ENCODE measurements around the gene ATP1A2. TPM values are rescaled to one million over a fixed set of nuclear protein-coding genes. Genes with fewer than 3 reads are reported as not detected.
A peak's percentile ranks its signal among the peaks of the same experiment; 100 is the strongest.

The ATP1A2 gene
- total RNA-seq, 1 experiment from 2014 or later: not detected

DNA sequence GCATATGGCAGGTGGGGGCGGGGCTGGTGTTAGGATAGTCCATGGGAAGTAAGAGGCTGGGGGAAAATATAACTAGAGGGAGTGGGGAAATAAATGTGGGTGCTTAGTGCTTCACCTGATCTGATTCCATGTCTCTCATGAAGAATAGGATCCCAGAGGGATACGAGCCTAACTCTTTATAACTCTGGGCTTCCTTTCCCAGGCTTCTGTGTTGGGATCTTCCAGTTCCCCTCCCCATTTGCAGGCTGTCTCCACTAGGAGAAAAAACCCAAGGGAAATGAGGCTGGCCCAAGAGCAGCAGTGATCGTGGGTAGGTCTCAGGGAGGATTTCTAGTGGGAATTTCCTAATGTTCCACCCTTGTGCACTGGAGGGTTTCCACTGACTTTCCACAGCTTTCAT, 32.6 kb upstream of the ATP1A2 start:
- no peak for DNase-seq (ENCODE audit: low read depth, low spot score)
- in situ Hi-C loops (cut with HindIII; ENCODE audit: low pct_unique_long_range_greater_than_20kb, low sequenced_read_pairs): no loop called here

DNA sequence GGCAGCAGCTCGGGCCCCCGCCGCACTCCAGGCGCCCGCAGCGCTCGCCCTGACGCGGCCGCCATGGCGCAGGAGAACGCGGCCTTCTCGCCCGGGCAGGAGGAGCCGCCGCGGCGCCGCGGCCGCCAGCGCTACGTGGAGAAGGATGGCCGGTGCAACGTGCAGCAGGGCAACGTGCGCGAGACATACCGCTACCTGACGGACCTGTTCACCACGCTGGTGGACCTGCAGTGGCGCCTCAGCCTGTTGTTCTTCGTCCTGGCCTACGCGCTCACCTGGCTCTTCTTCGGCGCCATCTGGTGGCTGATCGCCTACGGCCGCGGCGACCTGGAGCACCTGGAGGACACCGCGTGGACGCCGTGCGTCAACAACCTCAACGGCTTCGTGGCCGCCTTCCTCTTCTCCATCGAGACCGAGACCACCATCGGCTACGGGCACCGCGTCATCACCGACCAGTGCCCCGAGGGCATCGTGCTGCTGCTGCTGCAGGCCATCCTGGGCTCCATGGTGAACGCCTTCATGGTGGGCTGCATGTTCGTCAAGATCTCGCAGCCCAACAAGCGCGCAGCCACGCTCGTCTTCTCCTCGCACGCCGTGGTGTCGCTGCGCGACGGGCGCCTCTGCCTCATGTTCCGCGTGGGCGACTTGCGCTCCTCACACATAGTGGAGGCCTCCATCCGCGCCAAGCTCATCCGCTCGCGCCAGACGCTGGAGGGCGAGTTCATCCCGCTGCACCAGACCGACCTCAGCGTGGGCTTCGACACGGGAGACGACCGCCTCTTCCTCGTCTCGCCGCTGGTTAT, 31.4 kb upstream of the ATP1A2 start:
- no peak for DNase-seq (ENCODE audit: low read depth, low spot score)
- in situ Hi-C loops (cut with HindIII; ENCODE audit: low pct_unique_long_range_greater_than_20kb, low sequenced_read_pairs): no loop called here

DNA sequence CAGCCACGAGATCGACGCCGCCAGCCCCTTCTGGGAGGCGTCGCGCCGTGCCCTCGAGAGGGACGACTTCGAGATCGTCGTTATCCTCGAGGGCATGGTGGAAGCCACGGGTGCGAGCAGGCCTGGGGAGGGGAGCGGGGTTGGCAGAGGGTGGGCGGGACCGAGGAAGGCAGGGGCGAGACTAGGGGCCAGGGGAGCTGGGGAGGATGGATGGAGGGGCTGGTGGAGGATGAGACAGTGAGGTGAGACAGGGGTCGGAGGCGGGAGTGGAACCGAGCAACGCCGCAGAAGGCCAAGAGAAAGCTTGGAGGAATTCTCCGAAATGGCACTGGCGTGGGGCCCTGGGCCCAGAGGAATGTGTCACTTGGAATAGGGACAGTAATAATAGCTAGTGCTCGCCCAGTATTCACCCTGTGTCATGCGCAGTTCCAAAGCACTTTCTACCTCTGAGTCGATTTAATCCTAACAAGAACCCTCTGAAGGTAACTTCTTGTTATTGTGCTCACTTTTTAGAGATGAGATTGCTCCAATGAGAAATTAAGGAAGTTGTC, 30.7 kb upstream of the ATP1A2 start:
- in situ Hi-C loops (cut with HindIII; ENCODE audit: low pct_unique_long_range_greater_than_20kb, low sequenced_read_pairs): no loop called here
- no peak for DNase-seq (ENCODE audit: low read depth, low spot score)

DNA sequence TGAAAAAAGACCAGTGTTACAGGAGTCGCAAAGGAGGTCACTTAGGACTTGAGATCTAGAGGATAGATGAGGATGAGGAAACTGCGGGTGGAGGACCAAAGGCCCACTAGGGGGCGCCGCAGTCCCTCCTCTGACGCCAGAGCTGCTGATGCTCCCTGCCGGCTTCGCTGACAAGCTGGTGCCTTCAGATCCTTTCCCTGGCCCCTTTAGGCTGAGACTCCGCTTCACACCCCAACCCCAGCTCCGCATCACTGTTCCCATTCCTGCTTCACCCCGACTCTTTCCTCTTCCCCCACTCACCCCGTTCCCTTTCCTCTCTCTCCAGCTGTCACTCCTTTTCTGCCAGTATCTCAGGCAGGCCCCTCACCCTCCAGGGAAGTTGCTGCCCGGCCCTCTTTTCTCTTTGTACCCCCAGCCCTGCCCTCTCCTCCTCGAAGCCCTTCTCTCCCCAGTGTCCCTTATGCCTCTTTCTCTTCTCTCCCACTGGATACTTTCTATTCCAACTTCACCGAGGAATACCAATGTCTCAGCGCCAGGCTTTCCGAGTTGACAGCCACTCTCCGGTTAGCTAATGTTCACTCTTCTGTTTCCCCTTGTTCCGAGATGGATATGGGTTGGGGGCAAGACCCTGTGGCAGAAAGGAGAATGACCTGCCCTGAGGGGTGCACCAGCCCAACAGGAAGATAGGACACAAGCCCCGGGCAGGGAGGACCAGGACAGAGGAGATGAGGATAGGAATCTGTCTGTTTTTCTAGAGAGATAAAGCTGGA, 29.7 kb upstream of the ATP1A2 start:
- DNase-seq (ENCODE audit: low read depth, low spot score): peak; percentile 82
- in situ Hi-C loops (cut with HindIII; ENCODE audit: low pct_unique_long_range_greater_than_20kb, low sequenced_read_pairs): no loop called here

DNA sequence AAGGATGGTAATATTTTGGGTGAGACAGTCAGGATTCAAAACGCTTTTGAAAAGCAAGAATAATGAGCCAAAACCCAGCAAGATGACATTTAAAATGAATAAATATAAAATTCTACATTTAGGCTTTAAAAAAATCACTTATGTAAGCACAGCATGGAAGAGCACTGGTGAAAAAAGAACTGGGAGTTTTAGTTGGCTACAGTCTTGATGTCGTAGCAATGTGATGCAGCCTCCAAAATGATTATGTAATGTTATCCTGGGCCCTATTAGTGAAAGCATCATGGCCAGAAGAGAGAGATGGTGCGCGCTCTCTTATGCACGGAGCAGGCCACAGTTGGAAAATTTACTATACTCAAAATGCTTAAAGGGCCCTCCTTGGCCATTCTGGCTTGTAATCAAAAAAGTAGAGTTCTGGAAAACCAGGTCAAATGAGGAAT, 29.1 kb upstream of the ATP1A2 start:
- in situ Hi-C loops (cut with HindIII; ENCODE audit: low pct_unique_long_range_greater_than_20kb, low sequenced_read_pairs): no loop called here
- no peak for DNase-seq (ENCODE audit: low read depth, low spot score)

GRCh38 chr1:160087118-160087662, 28.4 kb upstream of the ATP1A2 start:
- in situ Hi-C loops (cut with HindIII; ENCODE audit: low pct_unique_long_range_greater_than_20kb, low sequenced_read_pairs): no loop called here
- DNase-seq (ENCODE audit: low read depth, low spot score): no peak

GRCh38 chr1:160089883-160090282, 25.7 kb upstream of the ATP1A2 start:
- in situ Hi-C loops (cut with HindIII; ENCODE audit: low pct_unique_long_range_greater_than_20kb, low sequenced_read_pairs): no loop called here

GRCh38 chr1:160090760-160091159, 24.8 kb upstream of the ATP1A2 start:
- in situ Hi-C loops (cut with HindIII; ENCODE audit: low pct_unique_long_range_greater_than_20kb, low sequenced_read_pairs): no loop called here
- DNase-seq (ENCODE audit: low read depth, low spot score): peak; percentile 43

More at GRCh38 chr1:160089883-160090282, 25.7 kb upstream of the ATP1A2 start:
- DNase-seq (ENCODE audit: low read depth, low spot score): no peak

- in situ Hi-C loops (cut with HindIII; ENCODE audit: low pct_unique_long_range_greater_than_20kb, low sequenced_read_pairs): no loop called here
- no peak for DNase-seq (ENCODE audit: low read depth, low spot score)
Measured at GRCh38 chr1:160091666-160092223, 23.8 kb upstream of the ATP1A2 start.

DNA sequence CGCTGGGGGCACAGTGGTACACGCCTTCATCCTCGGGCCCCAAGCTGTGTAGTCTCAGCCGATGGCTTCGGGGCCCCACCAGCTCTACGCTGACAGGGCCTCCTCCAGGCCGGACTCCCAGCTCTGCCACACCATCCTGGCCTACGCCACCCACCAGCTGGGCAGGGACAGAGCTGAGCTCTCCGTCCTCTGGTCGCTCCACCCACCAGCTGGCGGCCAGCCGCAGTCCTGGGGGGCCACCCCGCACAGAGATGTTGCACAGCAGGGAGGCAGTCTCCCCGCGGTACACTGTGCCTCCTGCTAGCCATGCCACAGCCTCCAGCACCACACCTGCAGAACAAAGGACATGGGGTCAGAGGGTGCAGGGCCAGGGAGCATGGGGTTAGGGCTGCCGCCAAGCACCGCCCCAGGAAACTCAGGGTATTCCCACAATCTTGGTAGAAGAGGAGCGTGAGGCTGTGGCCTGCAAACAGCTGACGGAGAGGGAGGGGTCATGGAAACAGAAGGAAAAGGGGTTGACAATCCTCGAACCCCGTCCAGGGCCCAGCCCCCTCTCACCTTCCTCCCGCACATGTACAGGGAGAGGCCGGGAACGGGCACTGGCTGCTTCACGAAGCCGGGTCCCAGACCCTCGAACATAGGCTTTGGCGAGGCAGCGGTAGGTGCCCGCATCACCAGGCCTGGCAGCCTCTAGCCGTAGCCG, 23.0 kb upstream of the ATP1A2 start:
- in situ Hi-C loops (cut with HindIII; ENCODE audit: low pct_unique_long_range_greater_than_20kb, low sequenced_read_pairs): no loop called here
- no peak for DNase-seq (ENCODE audit: low read depth, low spot score)

GRCh38 chr1:160093069-160093395, 22.5 kb upstream of the ATP1A2 start:
- DNase-seq (ENCODE audit: low read depth, low spot score): no peak
- in situ Hi-C loops (cut with HindIII; ENCODE audit: low pct_unique_long_range_greater_than_20kb, low sequenced_read_pairs): no loop called here

DNA sequence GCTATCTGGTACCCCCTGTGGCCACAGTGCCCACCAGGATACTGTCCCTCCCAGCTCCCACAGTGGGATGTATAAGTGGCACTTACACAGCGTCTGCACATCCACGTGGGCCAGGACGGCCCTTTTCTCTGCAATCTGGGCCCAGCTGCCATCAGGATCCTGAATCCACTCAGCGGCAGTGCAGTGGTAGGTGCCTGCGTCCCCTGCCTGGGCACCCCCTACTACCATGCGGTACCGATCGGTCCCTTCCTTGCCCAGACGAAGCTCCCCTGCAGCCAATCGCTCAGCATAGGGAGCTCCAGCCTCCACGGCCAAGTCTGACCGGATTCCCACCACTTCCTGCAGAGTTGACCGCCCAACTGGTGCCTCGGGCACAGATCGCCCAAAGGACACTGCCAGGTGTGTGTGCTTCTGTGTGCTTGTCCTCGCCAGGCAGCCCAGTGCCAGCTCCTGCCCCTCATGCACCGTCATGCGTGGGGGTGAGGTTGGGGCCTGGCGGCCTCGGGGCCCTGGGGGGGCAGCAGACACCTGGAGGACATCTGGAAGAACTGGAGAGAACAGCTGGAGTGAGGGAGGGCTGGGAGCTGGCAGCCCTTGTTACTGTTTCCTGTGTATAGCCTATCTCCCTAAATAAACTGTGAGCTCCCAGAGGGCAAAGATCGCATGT, 21.8 kb upstream of the ATP1A2 start:
- no peak for DNase-seq (ENCODE audit: low read depth, low spot score)
- in situ Hi-C loops (cut with HindIII; ENCODE audit: low pct_unique_long_range_greater_than_20kb, low sequenced_read_pairs): no loop called here

GRCh38 chr1:160094291-160094625, 21.3 kb upstream of the ATP1A2 start:
- in situ Hi-C loops (cut with HindIII; ENCODE audit: low pct_unique_long_range_greater_than_20kb, low sequenced_read_pairs): no loop called here
- DNase-seq (ENCODE audit: low read depth, low spot score): peak; percentile 85

DNA sequence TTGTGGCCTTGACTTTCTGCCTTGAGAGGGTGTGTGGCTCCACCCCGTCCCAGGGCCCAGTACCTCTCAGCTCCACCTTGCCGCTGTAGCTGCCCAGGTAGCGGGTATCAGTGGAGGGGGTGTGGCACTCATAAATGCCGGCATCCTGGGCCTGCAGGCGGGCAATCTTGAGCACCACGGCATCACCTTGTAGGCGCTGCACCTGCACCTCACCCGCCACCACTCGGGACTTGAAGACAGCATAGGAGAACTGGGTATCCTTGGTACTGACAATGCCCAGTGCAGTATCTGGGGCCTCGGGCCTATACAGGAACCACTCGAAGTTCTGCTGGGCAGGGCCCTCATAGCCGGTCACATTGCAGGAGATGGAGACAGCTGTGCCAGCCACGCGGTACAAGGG, 20.8 kb upstream of the ATP1A2 start:
- in situ Hi-C loops (cut with HindIII; ENCODE audit: low pct_unique_long_range_greater_than_20kb, low sequenced_read_pairs): no loop called here
- no peak for DNase-seq (ENCODE audit: low read depth, low spot score)

GRCh38 chr1:160095382-160096105, 20.0 kb upstream of the ATP1A2 start:
- in situ Hi-C loops (cut with HindIII; ENCODE audit: low pct_unique_long_range_greater_than_20kb, low sequenced_read_pairs): no loop called here
- no peak for DNase-seq (ENCODE audit: low read depth, low spot score)

- in situ Hi-C loops (cut with HindIII; ENCODE audit: low pct_unique_long_range_greater_than_20kb, low sequenced_read_pairs): no loop called here
- peak; percentile 36 for DNase-seq (ENCODE audit: low read depth, low spot score)
Measured at GRCh38 chr1:160096274-160097116, 19.1 kb upstream of the ATP1A2 start.

All from SK-MEL-5 (cell line).